ENCODE measurements around the gene BNIP5. TPM values are rescaled to one million over a fixed set of nuclear protein-coding genes. Genes with fewer than 3 reads are reported as not detected.

BNIP5 gene
- polyA plus RNA-seq, 4 donors = 0.07 to 0.33 (median 0.22) TPM

- DNase-seq (ENCODE audit: low read depth in 4 of 4, low spot score in 3 of 4) = no peak
Measured at GRCh38 chr6:36301085-36301658, 35.5 kb downstream of the BNIP5 start.

DNA sequence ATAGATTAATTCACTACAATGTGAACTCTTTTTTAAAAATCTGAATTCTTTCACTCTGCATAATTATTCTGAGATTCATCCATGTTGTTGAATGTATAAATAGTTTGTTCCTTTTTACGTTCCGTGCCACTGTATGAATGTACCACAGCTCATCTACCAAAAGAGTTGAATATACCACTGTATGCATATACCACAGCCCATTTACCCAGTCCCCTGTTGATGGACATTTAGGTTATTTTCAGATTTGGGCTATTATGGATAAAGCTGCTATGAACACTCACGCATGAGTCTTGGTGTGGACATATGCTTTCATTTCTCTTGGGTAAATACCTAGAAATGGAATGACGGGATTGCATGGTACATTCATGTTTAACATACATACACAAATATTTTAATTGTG, 38.7 kb downstream of the BNIP5 start:
- no peak for DNase-seq (ENCODE audit: low read depth in 4 of 4, low spot score in 3 of 4)

DNA sequence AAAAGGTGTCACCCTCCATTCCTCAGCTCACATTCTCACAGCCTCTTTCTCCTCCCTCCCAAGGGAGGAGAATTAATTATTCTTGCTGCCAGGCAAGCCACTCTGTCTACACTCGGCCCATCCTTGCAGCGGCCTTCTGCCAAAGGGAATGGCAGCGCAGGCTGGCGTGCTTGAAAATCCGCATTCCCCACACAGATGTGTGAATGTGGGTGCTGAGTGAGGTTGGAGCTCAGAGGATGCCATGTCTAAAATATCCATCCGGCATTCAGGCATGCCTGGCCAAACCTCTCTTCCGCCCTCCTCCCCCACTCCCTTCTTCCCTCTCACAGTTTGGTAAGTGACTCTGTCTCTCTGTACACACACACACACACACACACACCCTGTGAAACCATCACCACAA, 39.2 kb downstream of the BNIP5 start:
- no peak for DNase-seq (ENCODE audit: low read depth in 4 of 4, low spot score in 3 of 4)

GRCh38 chr6:36297051-36297450, 39.6 kb downstream of the BNIP5 start:
- DNase-seq (ENCODE audit: low read depth in 4 of 4, low spot score in 3 of 4) = no peak

DNA sequence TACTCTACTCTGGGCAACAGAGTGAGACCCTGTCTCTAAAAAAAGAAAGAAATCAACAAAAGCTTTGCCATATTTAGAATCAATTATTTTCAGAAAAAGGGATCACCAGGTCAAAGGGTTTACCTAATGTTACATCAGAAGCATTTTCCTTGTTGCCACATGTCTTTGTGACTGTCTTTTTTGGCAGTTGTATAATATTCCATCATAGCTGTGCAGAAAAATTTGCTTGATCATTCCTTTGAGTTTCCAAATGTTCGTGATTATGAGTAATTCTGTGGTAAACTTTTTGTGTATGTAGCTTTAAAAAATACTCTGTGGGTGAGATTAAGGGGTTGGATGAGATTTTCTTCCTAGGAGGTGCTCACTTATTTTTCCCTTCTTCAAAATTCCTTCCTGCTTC, 40.4 kb downstream of the BNIP5 start:
- no peak for DNase-seq (ENCODE audit: low read depth in 4 of 4, low spot score in 3 of 4)

DNA sequence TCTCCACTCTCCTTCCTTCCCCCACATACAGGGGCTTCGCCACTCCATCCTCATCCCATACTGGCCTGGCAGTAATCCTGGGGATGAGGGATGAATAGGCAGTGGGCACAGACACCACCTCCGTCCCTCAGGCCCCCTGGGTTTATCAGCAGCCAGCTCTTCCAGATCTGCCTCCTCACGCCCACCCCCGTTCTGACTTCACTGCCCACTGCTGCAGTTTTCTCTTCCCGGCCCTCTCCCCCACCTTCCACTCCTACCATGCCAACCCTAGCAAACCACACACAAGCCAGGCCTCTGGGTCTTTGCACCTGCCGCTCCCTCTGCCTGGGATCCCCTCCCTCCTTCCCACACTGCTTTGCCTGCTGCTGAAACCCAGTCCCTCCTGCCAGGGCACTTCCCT, 44.5 kb downstream of the BNIP5 start:
- DNase-seq (ENCODE audit: low read depth in 4 of 4, low spot score in 3 of 4) = no peak

- no peak for DNase-seq (ENCODE audit: low read depth in 4 of 4, low spot score in 3 of 4)
Measured at GRCh38 chr6:36290668-36291620, 45.7 kb downstream of the BNIP5 start.

- DNase-seq (ENCODE audit: low read depth in 4 of 4, low spot score in 3 of 4) = no peak
Measured at GRCh38 chr6:36289281-36289878, 47.3 kb downstream of the BNIP5 start.

- DNase-seq (ENCODE audit: low read depth in 4 of 4, low spot score in 3 of 4) = no peak
Measured at GRCh38 chr6:36286858-36287257, 49.8 kb downstream of the BNIP5 start.

GRCh38 chr6:36285797-36286196, 50.9 kb downstream of the BNIP5 start:
- no peak for DNase-seq (ENCODE audit: low read depth in 4 of 4, low spot score in 3 of 4)

GRCh38 chr6:36285187-36285671, 51.5 kb downstream of the BNIP5 start:
- DNase-seq (ENCODE audit: low read depth in 4 of 4, low spot score in 3 of 4) = no peak

GRCh38 chr6:36284359-36284758, 52.3 kb downstream of the BNIP5 start:
- DNase-seq (ENCODE audit: low read depth in 4 of 4, low spot score in 3 of 4) = no peak

DNA sequence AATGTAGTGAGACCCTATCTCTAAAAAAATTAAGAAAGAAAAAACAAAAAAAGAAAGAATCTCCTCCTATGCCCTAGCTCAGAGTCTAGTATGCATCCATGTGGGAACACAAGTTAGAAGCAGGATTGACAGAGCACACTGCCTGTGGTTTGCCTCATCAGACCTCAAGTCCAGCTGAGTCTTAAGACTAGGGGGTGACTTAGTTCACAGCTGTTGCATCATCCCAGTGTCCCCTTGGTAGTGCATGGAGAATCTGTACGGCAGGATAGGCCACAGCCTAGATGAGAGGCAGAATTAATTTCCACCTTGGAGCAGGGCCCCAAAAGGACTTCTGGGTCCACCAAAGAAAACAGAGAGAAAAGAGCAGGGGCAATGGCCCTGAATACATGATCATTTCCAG, 53.1 kb downstream of the BNIP5 start:
- DNase-seq (ENCODE audit: low read depth in 4 of 4, low spot score in 3 of 4) = no peak

GRCh38 chr6:36280983-36281382, 55.7 kb downstream of the BNIP5 start:
- no peak for DNase-seq (ENCODE audit: low read depth in 4 of 4, low spot score in 3 of 4)

- DNase-seq (ENCODE audit: low read depth in 4 of 4, low spot score in 3 of 4) = no peak
Measured at GRCh38 chr6:36280467-36280866, 56.2 kb downstream of the BNIP5 start.

GRCh38 chr6:36277946-36278470, 58.7 kb downstream of the BNIP5 start:
- no peak for DNase-seq (ENCODE audit: low read depth in 4 of 4, low spot score in 3 of 4)

GRCh38 chr6:36276581-36277536, 59.8 kb downstream of the BNIP5 start:
- no peak for DNase-seq (ENCODE audit: low read depth in 4 of 4, low spot score in 3 of 4)

DNA sequence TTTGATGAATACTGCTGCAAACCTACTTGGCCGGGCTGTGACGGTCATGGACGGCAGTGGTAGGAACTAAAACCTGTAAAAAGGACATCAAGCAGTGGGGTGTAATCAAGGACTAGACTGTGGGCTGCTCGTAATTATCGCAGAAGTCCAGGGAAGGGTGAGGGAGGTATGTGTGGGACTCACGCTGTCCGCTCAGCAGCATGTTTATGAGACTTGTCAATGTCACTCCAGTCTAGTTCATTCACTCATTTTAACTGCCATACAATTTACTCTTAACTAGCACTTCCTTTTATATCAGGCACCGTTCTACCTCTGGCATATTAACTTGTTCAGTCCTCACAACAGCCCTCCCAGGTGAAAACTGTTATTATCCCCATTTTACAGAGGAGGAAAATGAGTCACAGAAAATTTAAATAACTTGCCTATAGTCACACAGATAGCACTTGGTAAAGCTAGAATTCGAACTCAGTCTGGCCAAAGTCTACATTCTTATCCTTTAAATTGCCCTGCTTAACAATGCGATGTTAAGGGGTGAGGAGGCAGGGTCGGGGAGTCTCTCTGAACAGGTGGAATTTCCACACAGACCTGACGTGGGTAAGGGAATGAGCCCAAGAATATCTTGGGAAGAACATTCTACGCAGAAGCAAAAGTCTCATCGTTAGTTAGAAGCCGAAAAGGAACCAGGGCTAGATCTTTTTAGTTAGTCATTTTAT, 62.7 kb downstream of the BNIP5 start:
- DNase-seq (ENCODE audit: low read depth in 4 of 4, low spot score in 3 of 4) = no peak

DNA sequence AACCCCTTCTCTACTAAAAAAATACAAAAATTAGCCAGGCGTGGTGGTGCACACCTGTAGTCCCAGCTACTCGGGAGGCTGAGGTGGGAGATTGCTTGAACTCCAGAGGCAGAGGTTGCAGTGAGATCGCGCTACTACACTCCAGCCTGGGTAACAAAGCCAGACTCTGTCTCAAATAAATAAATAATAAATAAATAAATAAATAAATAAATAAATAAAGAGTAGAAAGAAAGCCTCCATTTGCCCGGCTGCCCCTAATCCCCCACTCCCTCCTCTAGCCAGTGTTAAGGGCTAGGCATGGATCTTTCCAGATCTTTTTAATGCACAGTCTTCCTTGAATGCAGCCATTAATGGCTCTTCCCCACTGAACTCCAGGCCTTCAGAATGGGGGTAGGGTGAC, 63.6 kb downstream of the BNIP5 start:
- DNase-seq (ENCODE audit: low read depth in 4 of 4, low spot score in 3 of 4) = no peak

- no peak for DNase-seq (ENCODE audit: low read depth in 4 of 4, low spot score in 3 of 4)
Measured at GRCh38 chr6:36272234-36272633, 64.5 kb downstream of the BNIP5 start.
